Thoracic aorta (tissue), 2 donors: ENCODE data around the gene NEURL3. TPM values are rescaled to one million over a fixed set of nuclear protein-coding genes. Genes with fewer than 3 reads are reported as not detected.
A peak's percentile ranks its signal among the peaks of the same experiment; 100 is the strongest.

Source experiments
- ATAC-seq: fragments of 150-250 bp; one replicate; pipeline ENCODE4 v1.8.0; 2017; ENCODE audit warnings: low read depth; ENCODE audit not compliant: insufficient number of reproducible peaks, low FRiP score
- DNase-seq: peaks from one replicate; pipeline ENCODE4 v3.0.0-alpha.2; 2020; ENCODE audit warnings: low spot score
- H3K27ac ChIP-seq, 2 donors: fragments of 200-600 bp; sonication (generic); 1 replicate in 1 of 2; 2 replicates in 1 of 2; pipeline ENCODE4 v1.5.1; 2016; ENCODE audit warnings: mild to moderate bottlenecking in 2 of 2, moderate library complexity in 2 of 2
- H3K27me3 ChIP-seq: fragments of 200-600 bp; sonication (generic); replicated peaks from 2 replicates; pipeline ENCODE4 v1.6.0; 2016; ENCODE audit warnings: mild to moderate bottlenecking; ENCODE audit not compliant: insufficient read depth
- H3K36me3 ChIP-seq: fragments of 200-600 bp; sonication (generic); one replicate; pipeline ENCODE4 v1.5.1; 2016
- H3K4me1 ChIP-seq, 2 donors: fragments of 200-600 bp; sonication (generic); 1 replicate in 1 of 2; 2 replicates in 1 of 2; pipeline versions ENCODE4 v1.5.1 to v1.6.0; 2016; ENCODE audit warnings: low read depth in 2 of 2, mild to moderate bottlenecking in 1 of 2; ENCODE audit not compliant: control insufficient read depth in 1 of 2
- H3K4me3 ChIP-seq: fragments of 200-600 bp; sonication (generic); 2 replicates; pipeline ENCODE4 v1.5.1; 2016; ENCODE audit warnings: mild to moderate bottlenecking
- H3K9me3 ChIP-seq: fragments of 200-600 bp; sonication (generic); 2 replicates; pipeline ENCODE4 v1.5.1; 2016
- CTCF ChIP-seq: fragments of 200-600 bp; sonication (generic); IDR thresholded peaks from one replicate; pipeline ENCODE4 v1.5.1; 2019; ENCODE audit warnings: antibody characterized with exemption
- total RNA-seq, 2 donors: library from RNA; depleted of rRNA; stranded (reverse); fragments of >200 nt; gene quantifications; one replicate each; pipeline versions ENCODE4 v1.1.0 to v1.2.3, GENCODE V29; 2016

NEURL3 gene
- total RNA-seq, 2 donors from 2014 or later = not detected

GRCh38 chr2:96542357-96542977, 37.3 kb upstream of the NEURL3 start:
- H3K4me3 ChIP-seq = no peak overlapping the region
- no peak for TF ChIP-seq CTCF
- H3K27ac ChIP-seq = no peak overlapping the region
- H3K4me1 ChIP-seq = peaks cover 36 to 88% of the 10 kb centered on the region in 2 donors
- no peak for ATAC-seq
- H3K27me3 ChIP-seq = no peaks in the 10 kb centered on the region
- H3K36me3 ChIP-seq = peaks cover 17% of the 10 kb centered on the region
- H3K9me3 ChIP-seq = no peaks in the 10 kb centered on the region
- DNase-seq = no peak

DNA sequence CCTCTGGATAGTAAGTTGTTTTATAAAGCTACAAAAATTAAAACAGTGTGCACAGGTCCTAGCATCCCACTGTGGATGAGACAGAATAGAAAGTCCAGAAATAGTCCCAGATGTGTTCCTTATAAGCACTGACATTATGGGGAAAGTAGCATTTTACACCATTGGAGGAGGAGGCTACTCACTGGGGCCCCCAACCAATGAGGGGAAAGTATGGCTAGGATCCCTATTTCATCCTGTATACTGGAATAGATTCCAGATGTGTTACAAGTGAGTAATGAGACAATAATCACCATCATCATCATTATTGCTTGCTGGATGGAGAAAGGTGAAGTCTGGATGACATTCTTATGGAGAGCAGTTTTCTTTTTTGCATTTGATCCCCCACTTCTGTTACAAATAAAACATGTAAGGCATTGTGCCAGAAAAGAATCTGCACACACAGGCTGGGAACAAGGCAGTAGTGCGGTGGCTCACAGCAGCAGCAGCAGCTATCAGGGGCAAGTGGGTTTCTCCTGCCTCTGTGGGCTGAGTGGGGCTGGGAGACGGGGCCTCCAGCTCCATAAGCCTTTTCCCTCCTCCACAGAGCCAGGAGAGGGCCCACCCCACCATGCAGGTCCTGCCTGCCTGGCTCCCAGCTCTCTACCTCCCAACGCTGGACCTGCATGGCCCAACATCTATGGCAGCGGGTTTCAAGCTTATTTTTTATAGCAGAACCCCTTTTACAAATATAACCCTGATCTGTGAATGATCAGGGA, 36.4 kb upstream of the NEURL3 start:
- no peak overlapping the region for H3K4me3 ChIP-seq

GRCh38 chr2:96540136-96540535, 35.0 kb upstream of the NEURL3 start:
- Histone ChIP-seq H3K4me1 (peaks cover 26 to 78% of the 10 kb centered on the region in 2 donors), H3K27me3 (no peaks in the 10 kb centered on the region), H3K9me3 (no peaks in the 10 kb centered on the region), H3K4me3 (peak overlapping the region; percentile 93), H3K27ac (peak overlapping the region; percentile 94 to 97), H3K36me3 (peaks cover 4% of the 10 kb centered on the region)
- TF ChIP-seq CTCF = no peak
- DNase-seq = no peak
- no peak for ATAC-seq

More for the DNA sequence above, 36.4 kb upstream of the NEURL3 start:
- DNase-seq (no peak), ATAC-seq (no peak)
- peaks cover 28 to 79% of the 10 kb centered on the region in 2 donors for H3K4me1 ChIP-seq
- TF ChIP-seq CTCF = no peak
- H3K27ac ChIP-seq = no peak overlapping the region
- H3K9me3 ChIP-seq = no peaks in the 10 kb centered on the region
- peaks cover 15% of the 10 kb centered on the region for H3K36me3 ChIP-seq
- H3K27me3 ChIP-seq = no peaks in the 10 kb centered on the region

- H3K9me3 ChIP-seq = no peaks in the 10 kb centered on the region
- H3K27me3 ChIP-seq = no peaks in the 10 kb centered on the region
- ATAC-seq (no peak), DNase-seq (no peak)
- H3K4me3 ChIP-seq = peak overlapping the region; percentile 93
- peak overlapping the region; percentile 94 to 97 for H3K27ac ChIP-seq
- H3K36me3 ChIP-seq = peaks cover 4% of the 10 kb centered on the region
- TF ChIP-seq CTCF = no peak
- H3K4me1 ChIP-seq = peaks cover 34 to 79% of the 10 kb centered on the region in 2 donors
These were observed 34.2 kb upstream of the NEURL3 start for GRCh38 chr2:96539215-96539920.
